Peyer's patch (tissue), 4 donors: ENCODE data around the gene CELF4.

Experiments used
- CTCF ChIP-seq, 6 experiments: fragments of 450-650 bp in 4 of 6; fragments of 200-600 bp in 2 of 6; sonication (generic) in 1 of 6; IDR thresholded peaks; one replicate each; pipeline ENCODE4 v1.5.1; 2017 to 2019; ENCODE audit warnings: antibody characterized with exemption in 6 of 6, mild to moderate bottlenecking in 3 of 6, moderate library complexity in 1 of 6
- POLR2A ChIP-seq, 2 donors: fragments of 450-650 bp; IDR thresholded peaks; one replicate each; pipeline ENCODE4 v1.5.1; 2017; ENCODE audit warnings: antibody characterized with exemption in 2 of 2, mild to moderate bottlenecking in 2 of 2, moderate library complexity in 2 of 2

GRCh38 chr18:37434161-37434860 is 131.3 kb downstream of the CELF4 start:
- TF ChIP-seq CTCF (IDR thresholded peaks at IDR 0.05) (no peak), POLR2A (IDR thresholded peaks at IDR 0.05) (no peak)
